Measurements from ENCODE around the gene DENND2D. TPM values are rescaled to one million over a fixed set of nuclear protein-coding genes. Genes with fewer than 3 reads are reported as not detected.

Gene DENND2D
- total RNA-seq, 1 experiment from 2014 or later: 0.11 TPM

GRCh38 chr1:111162488-111162880 is 38.0 kb downstream of the DENND2D start:
- Mint-ChIP-seq H3K27ac (no peak overlapping the region), H3K9me3 (no peaks in the 10 kb centered on the region), H3K4me1 (no peaks in the 10 kb centered on the region), H3K4me3 (no peak overlapping the region), H3K27me3 (ENCODE audit: low read depth) (no peaks in the 10 kb centered on the region), H3K36me3 (ENCODE audit: insufficient read depth in 1 of 3, low read depth in 3 of 3) (peaks cover 4 to 18% (median 10%) of the 10 kb centered on the region in 3 experiments; a peak in 4 of 7 replicates)
- WGBS (ENCODE audit: extremely low coverage, insufficient read length, low lambda C conversion rate): no CpG with 5 or more reads among the region's 2 CpGs
- Histone ChIP-seq H3K4me1 (ENCODE audit: insufficient read depth, low read length) (no peaks in the 10 kb centered on the region), H3K27me3 (ENCODE audit: insufficient read depth, low read length) (no peaks in the 10 kb centered on the region), H2BK15ac (ENCODE audit: low read depth, low read length) (no peak overlapping the region), H3K4ac (ENCODE audit: low read depth, low read length) (no peak overlapping the region), H2AK5ac (ENCODE audit: insufficient read length, low read length) (no peak overlapping the region), H3K27ac (ENCODE audit: insufficient read length, low read depth, low read length) (no peak overlapping the region), H3K23me2 (ENCODE audit: insufficient read length, low read depth, low read length, poor library complexity, severe bottlenecking) (no peaks in the 10 kb centered on the region), H3K79me2 (ENCODE audit: insufficient read depth, low read length) (no peaks in the 10 kb centered on the region), H3K56ac (ENCODE audit: insufficient read length, low read depth, low read length) (no peak overlapping the region), H2BK5ac (ENCODE audit: insufficient read length, low read length) (no peak overlapping the region), H2BK120ac (ENCODE audit: low read depth, low read length, poor library complexity, severe bottlenecking) (no peak overlapping the region), H3T11ph (ENCODE audit: low read length) (no peak overlapping the region), H4K91ac (ENCODE audit: insufficient read length, low read depth, low read length) (no peak overlapping the region), H4K8ac (replicated peaks; ENCODE audit: insufficient read length, low read depth, low read length) (no peak overlapping the region), H3K79me1 (ENCODE audit: insufficient read depth, low read depth, low read length, poor library complexity, severe bottlenecking) (no peaks in the 10 kb centered on the region), H3K23ac (ENCODE audit: insufficient read length, low read depth, low read length) (no peak overlapping the region), H3K14ac (ENCODE audit: insufficient read depth, low read length) (no peak overlapping the region), H3K18ac (ENCODE audit: insufficient read length, low read depth, low read length) (no peak overlapping the region), H3K9ac (ENCODE audit: extremely low read depth, insufficient read length, low read length) (no peak overlapping the region), H4K5ac (ENCODE audit: insufficient read length, low read depth, low read length) (no peak overlapping the region), H2BK12ac (ENCODE audit: insufficient read length, low read depth, low read length) (no peak overlapping the region), H2BK20ac (ENCODE audit: low read depth, low read length, poor library complexity, severe bottlenecking) (no peak overlapping the region), H2AFZ (ENCODE audit: low read length) (no peak overlapping the region), H3K9me3 (ENCODE audit: control insufficient read depth, low read depth, low read length) (no peaks in the 10 kb centered on the region), H4K20me1 (ENCODE audit: control insufficient read depth, insufficient read depth, insufficient read length) (no peaks in the 10 kb centered on the region), H3K4me2 (ENCODE audit: insufficient read depth, insufficient read length, low read length) (no peak overlapping the region)
- no peak for TF ChIP-seq CTCF (conservative IDR thresholded peaks at IDR 0.05)
- no peak for DNase-seq

Data from H9 (cell line).